ENCODE measurements around the gene TNS3.

Gene TNS3

GRCh38 chr7:47427051-47427643, 154.8 kb downstream of the TNS3 start:
- TF ChIP-seq POLR2A (IDR thresholded peaks at IDR 0.05; ENCODE audit: extremely low read depth, insufficient read length), result no peak
- no peak for TF ChIP-seq MAX (IDR thresholded peaks at IDR 0.05; ENCODE audit: low read depth, low read length)
- TF ChIP-seq MYC (IDR thresholded peaks at IDR 0.05; ENCODE audit: low read depth, low read length), result no peak
- no peak for TF ChIP-seq CTCF (IDR thresholded peaks at IDR 0.05; ENCODE audit: low read depth, low read length)
- no peak for DNase-seq (ENCODE audit: low read depth)

GRCh38 chr7:47424523-47424922, 157.4 kb downstream of the TNS3 start:
- TF ChIP-seq MYC (IDR thresholded peaks at IDR 0.05; ENCODE audit: low read depth, low read length), result no peak
- TF ChIP-seq MAX (IDR thresholded peaks at IDR 0.05; ENCODE audit: low read depth, low read length), result no peak
- no peak for TF ChIP-seq CTCF (IDR thresholded peaks at IDR 0.05; ENCODE audit: low read depth, low read length)
- TF ChIP-seq POLR2A (IDR thresholded peaks at IDR 0.05; ENCODE audit: extremely low read depth, insufficient read length), result no peak
- no peak overlapping the region for H3K4me3 ChIP-seq (ENCODE audit: low read depth, low read length)
- no peak for DNase-seq (ENCODE audit: low read depth)

More at GRCh38 chr7:47427051-47427643, 154.8 kb downstream of the TNS3 start:
- H3K4me3 ChIP-seq (ENCODE audit: low read depth, low read length), result no peak overlapping the region

- TF ChIP-seq POLR2A (IDR thresholded peaks at IDR 0.05; ENCODE audit: extremely low read depth, insufficient read length), result no peak
- no peak for TF ChIP-seq MYC (IDR thresholded peaks at IDR 0.05; ENCODE audit: low read depth, low read length)
- no peak for TF ChIP-seq MAX (IDR thresholded peaks at IDR 0.05; ENCODE audit: low read depth, low read length)
- TF ChIP-seq CTCF (IDR thresholded peaks at IDR 0.05; ENCODE audit: low read depth, low read length), result no peak
- H3K4me3 ChIP-seq (ENCODE audit: low read depth, low read length), result no peak overlapping the region
- no peak for DNase-seq (ENCODE audit: low read depth)
Observed at GRCh38 chr7:47423196-47423595, 158.7 kb downstream of the TNS3 start.

- no peak for TF ChIP-seq MAX (IDR thresholded peaks at IDR 0.05; ENCODE audit: low read depth, low read length)
- TF ChIP-seq CTCF (IDR thresholded peaks at IDR 0.05; ENCODE audit: low read depth, low read length), result no peak
- TF ChIP-seq POLR2A (IDR thresholded peaks at IDR 0.05; ENCODE audit: extremely low read depth, insufficient read length), result no peak
- no peak for TF ChIP-seq MYC (IDR thresholded peaks at IDR 0.05; ENCODE audit: low read depth, low read length)
- no peak for DNase-seq (ENCODE audit: low read depth)
- H3K4me3 ChIP-seq (ENCODE audit: low read depth, low read length), result no peak overlapping the region
Observed at GRCh38 chr7:47422611-47423010, 159.3 kb downstream of the TNS3 start.

GRCh38 chr7:47421456-47421855, 160.5 kb downstream of the TNS3 start:
- H3K4me3 ChIP-seq (ENCODE audit: low read depth, low read length), result no peak overlapping the region

More at GRCh38 chr7:47421456-47421855, 160.5 kb downstream of the TNS3 start:
- TF ChIP-seq MYC (IDR thresholded peaks at IDR 0.05; ENCODE audit: low read depth, low read length) (no peak), MAX (IDR thresholded peaks at IDR 0.05; ENCODE audit: low read depth, low read length) (no peak), CTCF (IDR thresholded peaks at IDR 0.05; ENCODE audit: low read depth, low read length) (no peak), POLR2A (IDR thresholded peaks at IDR 0.05; ENCODE audit: extremely low read depth, insufficient read length) (no peak)
- no peak for DNase-seq (ENCODE audit: low read depth)
